Neural cell (in vitro differentiated cells): ENCODE measurements around the gene VSIG8. TPM values are rescaled to one million over a fixed set of nuclear protein-coding genes. Genes with fewer than 3 reads are reported as not detected.

ENCODE experiments used
- H2AFZ ChIP-seq: fragments of 200-600, 300-800 bp; sonication (generic), shearing (Covaris generic); 2 replicates; pipeline ENCODE4 v1.6.0; 2014; ENCODE audit warnings: low read depth, mild to moderate bottlenecking, antibody characterized with exemption, low read length, moderate library complexity
- H3F3A ChIP-seq: fragments of 200-600 bp; shearing (Covaris generic); 2 replicates; pipeline ENCODE4 v1.6.1; 2016; ENCODE audit warnings: mild to moderate bottlenecking, moderate library complexity, mixed read lengths, antibody characterized with exemption, low read length; ENCODE audit not compliant: insufficient read depth, poor library complexity, severe bottlenecking
- H3K27ac ChIP-seq: fragments of 200-600, 300-800 bp; sonication (generic), shearing (Covaris generic); 2 replicates; pipeline ENCODE4 v1.5.1; 2014; ENCODE audit warnings: mild to moderate bottlenecking, low read length, moderate library complexity
- H3K27me3 ChIP-seq: fragments of 300-800, 200-600 bp; sonication (generic), shearing (Covaris generic); 2 replicates; pipeline ENCODE4 v1.6.0; 2014; ENCODE audit warnings: mild to moderate bottlenecking, low read depth, low read length, moderate library complexity; ENCODE audit not compliant: insufficient read depth
- H3K36me3 ChIP-seq: fragments of 300-800, 200-600 bp; sonication (generic), shearing (Covaris generic); 2 replicates; pipeline ENCODE4 v1.5.1; 2014; ENCODE audit warnings: mild to moderate bottlenecking, antibody characterized with exemption, low read length, moderate library complexity; ENCODE audit not compliant: insufficient read depth
- H3K4me2 ChIP-seq: fragments of 300-800, 200-600 bp; sonication (generic), shearing (Covaris generic); 2 replicates; pipeline ENCODE4 v1.6.0; 2014; ENCODE audit warnings: mild to moderate bottlenecking, low read length
- H3K4me3 ChIP-seq: fragments of 300-800, 200-600 bp; sonication (generic), shearing (Covaris generic); 2 replicates; pipeline ENCODE4 v1.5.1; 2014; ENCODE audit warnings: mild to moderate bottlenecking, low read length, moderate library complexity
- H3K79me2 ChIP-seq: fragments of 200-600 bp; shearing (Covaris generic); replicated peaks from 2 replicates; pipeline ENCODE4 v1.6.0; 2014; ENCODE audit warnings: mild to moderate bottlenecking, low read length, moderate library complexity; ENCODE audit not compliant: insufficient read depth
- H3K9ac ChIP-seq: fragments of 300-800, 200-600 bp; sonication (generic), shearing (Covaris generic); 2 replicates; pipeline ENCODE4 v1.6.1; 2016; ENCODE audit warnings: mild to moderate bottlenecking, low read length, mixed read lengths
- H3K9me2 ChIP-seq: fragments of 200-600 bp; shearing (Covaris generic); 2 replicates; pipeline ENCODE4 v1.6.1; 2016; ENCODE audit warnings: mild to moderate bottlenecking, low read length, mixed read lengths; ENCODE audit not compliant: insufficient read depth
- H3K9me3 ChIP-seq: fragments of 200-600, 300-800 bp; sonication (generic), shearing (Covaris generic); 2 replicates; pipeline ENCODE4 v1.6.1; 2016; ENCODE audit warnings: mild to moderate bottlenecking, mixed run types, low read length, moderate library complexity, mixed read lengths
- H4K20me1 ChIP-seq: fragments of 200-600 bp; shearing (Covaris generic); 2 replicates; pipeline ENCODE4 v1.6.1; 2016; ENCODE audit warnings: mild to moderate bottlenecking, mixed run types; ENCODE audit not compliant: insufficient read depth
- CTCF ChIP-seq: fragments of 450-650 bp; IDR thresholded peaks from 2 replicates; pipeline ENCODE4 v1.5.1; 2014; ENCODE audit warnings: antibody characterized with exemption, mild to moderate bottlenecking, moderate library complexity; ENCODE audit not compliant: poor library complexity, severe bottlenecking
- EP300 ChIP-seq: fragments of 450-650 bp; conservative IDR thresholded peaks from 2 replicates; pipeline ENCODE4 v1.6.1; 2014; ENCODE audit warnings: antibody characterized with exemption, mild to moderate bottlenecking, moderate library complexity; ENCODE audit not compliant: poor library complexity, severe bottlenecking
- EZH2 ChIP-seq: fragments of 200-600, 300-800 bp; shearing (Covaris generic), sonication (generic); IDR thresholded peaks from 2 replicates; pipeline ENCODE4 v1.6.1; 2014; ENCODE audit warnings: antibody characterized with exemption, low read length, borderline replicate concordance, mild to moderate bottlenecking; ENCODE audit not compliant: insufficient read depth, poor library complexity, severe bottlenecking
- MXI1 ChIP-seq: fragments of 450-650 bp; conservative IDR thresholded peaks from 2 replicates; pipeline ENCODE4 v1.6.1; 2014; ENCODE audit warnings: antibody characterized with exemption, mild to moderate bottlenecking; ENCODE audit not compliant: poor library complexity, severe bottlenecking
- POLR2AphosphoS5 ChIP-seq: IDR thresholded peaks from 2 replicates; pipeline ENCODE4 v1.6.1; 2012
- RAD21 ChIP-seq: fragments of 450-650 bp; conservative IDR thresholded peaks from 2 replicates; pipeline ENCODE4 v1.6.1; 2014; ENCODE audit warnings: antibody characterized with exemption, mild to moderate bottlenecking, moderate library complexity
- SMC3 ChIP-seq: fragments of 450-650 bp; conservative IDR thresholded peaks from 2 replicates; pipeline ENCODE4 v1.6.1; 2014; ENCODE audit warnings: antibody characterized with exemption, mild to moderate bottlenecking, moderate library complexity; ENCODE audit not compliant: poor library complexity
- TAF1 ChIP-seq: IDR thresholded peaks from 2 replicates; pipeline ENCODE4 v1.6.1; 2012; ENCODE audit warnings: low read depth
- polyA plus RNA-seq: library from polyadenylated mRNA; depleted of rRNA; stranded (reverse); fragments of >200 nt; gene quantifications from 2 replicates; pipeline ENCODE4 v1.2.3, GENCODE V29; 2014
- TF ChIP-seq, protein P1 (sequence below): IDR thresholded peaks from 2 replicates; pipeline ENCODE4 v1.6.1; 2012; ENCODE audit warnings: borderline replicate concordance

The VSIG8 gene
- polyA plus RNA-seq, 1 donor from 2014 or later, result 0.37 TPM

- H3K27ac ChIP-seq, result no peak overlapping the region
- no peak overlapping the region for H2AFZ ChIP-seq
- peaks cover 75% of the 10 kb centered on the region for H3K27me3 ChIP-seq
- H3K79me2 ChIP-seq, result no peaks in the 10 kb centered on the region
- H3K9me3 ChIP-seq, result no peaks in the 10 kb centered on the region
- H3K4me2 ChIP-seq, result no peak overlapping the region
- no peak overlapping the region for H3K9ac ChIP-seq
- no peaks in the 10 kb centered on the region for H3F3A ChIP-seq
- H4K20me1 ChIP-seq, result no peaks in the 10 kb centered on the region
- H3K4me3 ChIP-seq, result no peak overlapping the region
- no peaks in the 10 kb centered on the region for H3K9me2 ChIP-seq
- TF ChIP-seq MXI1 (no peak), RAD21 (no peak), CTCF (no peak), POLR2AphosphoS5 (no peak), SMC3 (no peak), EZH2 (no peak), EP300 (no peak), TAF1 (no peak)
- TF ChIP-seq, protein P1, sequence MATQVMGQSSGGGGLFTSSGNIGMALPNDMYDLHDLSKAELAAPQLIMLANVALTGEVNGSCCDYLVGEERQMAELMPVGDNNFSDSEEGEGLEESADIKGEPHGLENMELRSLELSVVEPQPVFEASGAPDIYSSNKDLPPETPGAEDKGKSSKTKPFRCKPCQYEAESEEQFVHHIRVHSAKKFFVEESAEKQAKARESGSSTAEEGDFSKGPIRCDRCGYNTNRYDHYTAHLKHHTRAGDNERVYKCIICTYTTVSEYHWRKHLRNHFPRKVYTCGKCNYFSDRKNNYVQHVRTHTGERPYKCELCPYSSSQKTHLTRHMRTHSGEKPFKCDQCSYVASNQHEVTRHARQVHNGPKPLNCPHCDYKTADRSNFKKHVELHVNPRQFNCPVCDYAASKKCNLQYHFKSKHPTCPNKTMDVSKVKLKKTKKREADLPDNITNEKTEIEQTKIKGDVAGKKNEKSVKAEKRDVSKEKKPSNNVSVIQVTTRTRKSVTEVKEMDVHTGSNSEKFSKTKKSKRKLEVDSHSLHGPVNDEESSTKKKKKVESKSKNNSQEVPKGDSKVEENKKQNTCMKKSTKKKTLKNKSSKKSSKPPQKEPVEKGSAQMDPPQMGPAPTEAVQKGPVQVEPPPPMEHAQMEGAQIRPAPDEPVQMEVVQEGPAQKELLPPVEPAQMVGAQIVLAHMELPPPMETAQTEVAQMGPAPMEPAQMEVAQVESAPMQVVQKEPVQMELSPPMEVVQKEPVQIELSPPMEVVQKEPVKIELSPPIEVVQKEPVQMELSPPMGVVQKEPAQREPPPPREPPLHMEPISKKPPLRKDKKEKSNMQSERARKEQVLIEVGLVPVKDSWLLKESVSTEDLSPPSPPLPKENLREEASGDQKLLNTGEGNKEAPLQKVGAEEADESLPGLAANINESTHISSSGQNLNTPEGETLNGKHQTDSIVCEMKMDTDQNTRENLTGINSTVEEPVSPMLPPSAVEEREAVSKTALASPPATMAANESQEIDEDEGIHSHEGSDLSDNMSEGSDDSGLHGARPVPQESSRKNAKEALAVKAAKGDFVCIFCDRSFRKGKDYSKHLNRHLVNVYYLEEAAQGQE, result no peak
- H3K36me3 ChIP-seq, result no peaks in the 10 kb centered on the region
These were observed 11.1 kb downstream of the VSIG8 start for GRCh38 chr1:159851407-159851806.

DNA sequence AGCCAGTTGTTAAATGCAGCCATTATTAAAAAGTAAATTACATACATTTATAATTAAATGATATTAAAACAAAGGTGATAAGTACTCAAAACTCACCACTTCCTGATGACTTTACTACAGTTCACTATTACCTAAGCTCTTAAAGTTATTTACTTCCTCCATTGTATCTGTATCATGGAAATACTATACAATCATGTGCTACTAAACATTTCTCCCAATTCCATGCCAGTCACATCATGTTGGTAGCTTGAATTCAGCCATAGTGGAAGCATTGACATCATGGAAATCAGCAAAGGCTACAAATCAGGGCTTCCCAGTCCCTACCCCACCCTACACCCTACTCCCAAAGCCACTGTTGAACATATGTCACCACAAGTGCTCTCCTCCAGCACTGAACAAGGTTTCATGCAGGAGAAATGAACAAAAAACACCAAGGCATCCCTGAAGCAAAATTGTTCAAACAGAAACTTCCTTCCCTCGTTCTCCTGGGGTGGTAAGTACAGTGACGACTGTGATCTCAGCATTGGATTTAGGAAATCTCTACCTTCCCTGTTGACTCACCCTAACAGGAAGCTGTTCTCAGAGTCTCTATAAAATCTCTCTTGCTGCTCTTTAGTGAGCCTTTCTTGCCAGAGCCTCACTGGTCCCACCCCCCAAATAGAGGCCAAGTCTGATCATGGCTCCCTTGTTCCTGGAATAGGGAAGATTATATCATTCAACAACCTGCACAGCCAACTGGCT lies 12.7 kb downstream of the VSIG8 start:
- Histone ChIP-seq H3F3A (no peaks in the 10 kb centered on the region), H2AFZ (no peak overlapping the region), H3K4me3 (no peak overlapping the region), H3K36me3 (no peaks in the 10 kb centered on the region), H3K9ac (no peak overlapping the region), H3K4me2 (no peak overlapping the region), H3K9me3 (no peaks in the 10 kb centered on the region), H3K27me3 (peaks cover 61% of the 10 kb centered on the region), H3K27ac (no peak overlapping the region), H3K79me2 (no peaks in the 10 kb centered on the region), H4K20me1 (no peaks in the 10 kb centered on the region), H3K9me2 (no peaks in the 10 kb centered on the region)
- no peak for TF ChIP-seq RAD21
- no peak for TF ChIP-seq SMC3
- no peak for TF ChIP-seq MXI1
- TF ChIP-seq CTCF, result no peak
- TF ChIP-seq, protein P1, result no peak
- no peak for TF ChIP-seq TAF1
- no peak for TF ChIP-seq POLR2AphosphoS5
- no peak for TF ChIP-seq EP300
